HCT116 (cell line): ENCODE data around the gene PPARGC1A. TPM values are rescaled to one million over a fixed set of nuclear protein-coding genes. Genes with fewer than 3 reads are reported as not detected.

Experiments
- ATAC-seq: fragments of 200-7000 bp; cut with Tn5 transposase; 2 replicates; pipeline ENCODE4 v1.9.1; 2020; ENCODE audit warnings: mild to moderate bottlenecking, moderate library complexity
- BruUV-seq: library from RNA; stranded (reverse); fragments of 400-500 nt; replicated peaks from 2 replicates; lab custom pipeline; 2021; lab: Mats Ljungman, UMichigan
- CTCF ChIA-PET: fragments of 300-600 bp; sonication (Branson Sonifier 250); formaldehyde crosslinking; loops from one replicate; lab custom pipeline; 2021; ENCODE audit warnings: antibody characterized with exemption; lab: Charles Lee
- POLR2A ChIA-PET: fragments of 300-600, 350-600 bp; sonication (Branson Sonifier 250); formaldehyde crosslinking; loops from one replicate; lab custom pipeline; 2021; ENCODE audit warnings: antibody characterized with exemption; lab: Charles Lee
- RAD21 ChIA-PET, 2 experiments: fragments of 300-600 bp; sonication (Branson Sonifier 250); formaldehyde crosslinking; loops; one replicate each; lab custom pipeline; 2023; ENCODE audit warnings: low total read pairs in 2 of 2; ENCODE audit not compliant: uncharacterized antibody in 2 of 2, unreplicated experiment in 2 of 2, low non-redundant PET in 1 of 2; lab: Charles Lee
- DNase-seq: peaks from one replicate; pipeline ENCODE4 v3.0.0-alpha.2; 2010; ENCODE audit warnings: low read depth, low spot score
- H2AFZ ChIP-seq: fragments of 200-600 bp; shearing (Covaris generic), sonication (generic); 2 replicates; pipeline ENCODE4 v1.6.1; 2017; ENCODE audit warnings: low read depth, mixed run types, mixed read lengths, antibody characterized with exemption, low read length; ENCODE audit not compliant: poor library complexity, severe bottlenecking
- H3K27ac ChIP-seq: 2 replicates; pipeline ENCODE4 v1.5.1; 2012; ENCODE audit warnings: low read depth, low read length
- H3K27me3 ChIP-seq: fragments of 200-600 bp; sonication (generic); 2 replicates; pipeline ENCODE4 v1.6.1; 2016; ENCODE audit warnings: mixed run types, low read length, mixed read lengths; ENCODE audit not compliant: insufficient read depth
- H3K36me3 ChIP-seq, 2 experiments: fragments of 200-500 bp in 1 of 2; fragments of 200-600 bp in 1 of 2; sonication (Bioruptor generic) in 1 of 2; sonication (generic) in 1 of 2; 2 replicates each; pipeline versions ENCODE4 v1.5.1 to v1.6.1; 2014 to 2016; ENCODE audit warnings: low read length in 2 of 2, inconsistent platforms in 1 of 2, mixed read lengths in 1 of 2, mixed run types in 1 of 2; ENCODE audit not compliant: insufficient read depth in 2 of 2, control insufficient read depth in 1 of 2
- H3K4me1 ChIP-seq, 2 experiments: fragments of 200-600 bp in 1 of 2; sonication (generic) in 1 of 2; 2 replicates each; pipeline versions ENCODE4 v1.5.1 to v1.6.1; 2012 to 2017; ENCODE audit warnings: low read length in 2 of 2, inconsistent platforms in 1 of 2, mild to moderate bottlenecking in 1 of 2, mixed read lengths in 1 of 2, mixed run types in 1 of 2, moderate library complexity in 1 of 2; ENCODE audit not compliant: insufficient read depth in 2 of 2, control insufficient read depth in 1 of 2
- H3K4me2 ChIP-seq: fragments of 200-600 bp; sonication (generic); 2 replicates; pipeline ENCODE4 v1.6.1; 2017; ENCODE audit warnings: mixed run types, low read length, mixed read lengths
- H3K4me3 ChIP-seq, 2 experiments: fragments of 200-600 bp in 1 of 2; sonication (generic) in 1 of 2; replicated peaks in 1 of 2; 2 replicates each; pipeline ENCODE4 v1.5.1; 2011 to 2016; ENCODE audit warnings: low read length in 2 of 2, control low read depth in 1 of 2, low read depth in 1 of 2, mild to moderate bottlenecking in 1 of 2, mixed read lengths in 1 of 2, mixed run types in 1 of 2
- H3K79me2 ChIP-seq: fragments of 200-600 bp; sonication (generic); 2 replicates; pipeline ENCODE4 v1.6.1; 2017; ENCODE audit warnings: mild to moderate bottlenecking, mixed run types, low read length, moderate library complexity, mixed read lengths; ENCODE audit not compliant: insufficient read depth
- H3K9ac ChIP-seq: fragments of 200-600 bp; sonication (generic); 2 replicates; pipeline ENCODE4 v1.6.1; 2016; ENCODE audit warnings: low read length, mixed read lengths
- H3K9me2 ChIP-seq: fragments of 200-600 bp; sonication (generic), shearing (Covaris generic); 2 replicates; pipeline ENCODE4 v1.6.1; 2017; ENCODE audit warnings: mixed run types, mild to moderate bottlenecking, moderate library complexity; ENCODE audit not compliant: insufficient read depth
- H3K9me3 ChIP-seq, 2 experiments: fragments of 200-500 bp in 1 of 2; fragments of 200-600 bp in 1 of 2; sonication (Bioruptor generic) in 1 of 2; sonication (generic) in 1 of 2; 2 replicates each; pipeline ENCODE4 v1.6.1; 2014 to 2017; ENCODE audit warnings: low read length in 2 of 2, mixed read lengths in 2 of 2, inconsistent platforms in 1 of 2, low read depth in 1 of 2, mild to moderate bottlenecking in 1 of 2, mixed run types in 1 of 2, moderate library complexity in 1 of 2; ENCODE audit not compliant: control insufficient read depth in 1 of 2, insufficient read depth in 1 of 2
- H4K20me1 ChIP-seq: fragments of 200-600 bp; sonication (generic), shearing (Covaris generic); 2 replicates; pipeline ENCODE4 v1.6.1; 2017; ENCODE audit warnings: mixed run types, mild to moderate bottlenecking, moderate library complexity; ENCODE audit not compliant: insufficient read depth
- CTCF ChIP-seq, 3 experiments: fragments of 200-600 bp in 1 of 3; sonication (generic) in 1 of 3; IDR thresholded peaks in 2 of 3; conservative IDR thresholded peaks in 1 of 3; 2 replicates each; pipeline ENCODE4 v1.5.1; 2012 to 2017; ENCODE audit warnings: low read depth in 2 of 3, low read length in 2 of 3, antibody characterized with exemption in 1 of 3, borderline replicate concordance in 1 of 3, control low read depth in 1 of 3, mild to moderate bottlenecking in 1 of 3, mixed read lengths in 1 of 3, mixed run types in 1 of 3, moderate library complexity in 1 of 3; ENCODE audit not compliant: insufficient read depth in 1 of 3
- EZH2phosphoT487 ChIP-seq: fragments of 200-600 bp; IDR thresholded peaks from 2 replicates; pipeline ENCODE4 v1.6.1; 2018; ENCODE audit warnings: antibody characterized with exemption, borderline replicate concordance
- POLR2A ChIP-seq: IDR thresholded peaks from 2 replicates; pipeline ENCODE4 v1.7.0; 2011; ENCODE audit warnings: borderline replicate concordance; ENCODE audit not compliant: insufficient read depth, insufficient read length; ENCODE audit errors: extremely low read depth
- POLR2AphosphoS5 ChIP-seq: IDR thresholded peaks from 2 replicates; pipeline ENCODE4 v1.6.1; 2011; ENCODE audit warnings: mild to moderate bottlenecking, low read depth, low read length, moderate library complexity
- RAD21 ChIP-seq: IDR thresholded peaks from 2 replicates; pipeline ENCODE4 v1.6.1; 2012; ENCODE audit warnings: low read depth, mild to moderate bottlenecking
- SRF ChIP-seq: IDR thresholded peaks from 2 replicates; pipeline ENCODE4 v1.6.1; 2012; ENCODE audit warnings: low read depth
- TCF7L2 ChIP-seq: IDR thresholded peaks from 2 replicates; pipeline ENCODE4 v1.7.0; 2011; ENCODE audit warnings: borderline replicate concordance, inconsistent platforms; ENCODE audit not compliant: insufficient read depth, insufficient read length; ENCODE audit errors: extremely low read depth
- YY1 ChIP-seq: IDR thresholded peaks from 2 replicates; pipeline ENCODE4 v1.6.1; 2011; ENCODE audit warnings: low read length, low read depth, moderate library complexity, mild to moderate bottlenecking; ENCODE audit not compliant: insufficient replicate concordance; ENCODE audit errors: extremely low read depth
- intact Hi-C: fragments of 100-400 bp; cut with micrococcal nuclease; formaldehyde crosslinking; loops from 2 replicates; pipeline ENCODE4 v1.10.0; 2022
- total RNA-seq: library from RNA; stranded (reverse); gene quantifications from one replicate; pipeline ENCODE4 v1.2.1, GENCODE V29; 2021; ENCODE audit not compliant: unreplicated experiment

The PPARGC1A gene
- total RNA-seq, 1 experiment from 2014 or later: not detected

DNA sequence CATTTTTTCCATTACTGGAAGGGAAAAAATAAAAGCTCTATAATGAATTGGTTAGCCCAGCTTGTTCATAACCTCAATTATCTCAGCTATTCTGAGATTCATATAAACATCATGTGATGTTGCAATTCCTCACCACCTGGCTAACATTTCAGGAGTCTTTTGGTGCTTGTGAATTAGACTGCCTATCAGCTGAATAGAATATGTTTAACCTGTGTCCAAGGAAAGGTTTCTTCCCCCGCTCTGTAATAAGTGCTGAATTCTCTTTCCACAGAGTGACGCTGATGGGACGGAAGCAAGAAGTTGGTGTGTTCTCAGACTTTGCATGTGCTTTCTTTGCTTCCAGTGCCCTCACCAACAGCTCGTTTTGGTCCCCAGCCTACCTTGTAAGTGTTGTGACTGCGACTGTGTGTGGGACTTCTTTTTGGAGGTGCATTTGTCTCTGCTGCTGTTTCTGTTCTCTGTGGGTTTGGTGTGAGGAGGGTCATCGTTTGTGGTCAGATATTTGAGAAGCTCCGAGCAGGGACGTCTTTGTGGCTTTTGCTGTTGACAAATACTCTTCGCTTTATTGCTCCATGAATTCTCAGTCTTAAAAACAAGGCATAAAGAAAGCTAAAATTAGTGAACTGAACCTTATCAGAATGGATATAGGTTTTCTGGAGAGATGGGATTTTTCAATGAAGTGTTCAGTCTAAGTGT lies 61.7 kb downstream of the PPARGC1A start:
- no TSS peak for BruUV-seq
- TF ChIP-seq RAD21 (no peak), SRF (no peak), POLR2AphosphoS5 (no peak), POLR2A (no peak), TCF7L2 (no peak), EZH2phosphoT487 (no peak), YY1 (no peak), CTCF (IDR thresholded peaks at IDR 0.05 in 2 of 3, conservative IDR thresholded peaks at IDR 0.05 in 1 of 3; ENCODE audit: borderline replicate concordance in 1 of 3, insufficient read depth in 1 of 3, low read depth in 2 of 3, low read length in 2 of 3) (no peak)
- no peak for ATAC-seq
- CTCF ChIA-PET: no interaction called here
- H3K27me3 ChIP-seq: no peaks in the 10 kb centered on the region
- no peak overlapping the region for H3K9ac ChIP-seq
- no peaks in the 10 kb centered on the region for H3K4me1 ChIP-seq
- RAD21 ChIA-PET: no interaction called here
- POLR2A ChIA-PET: no interaction called here
- no peaks in the 10 kb centered on the region for H3K36me3 ChIP-seq
- no peak for DNase-seq
- no peak overlapping the region for H3K4me3 ChIP-seq
- no peaks in the 10 kb centered on the region for H4K20me1 ChIP-seq
- H3K4me2 ChIP-seq: no peak overlapping the region
- intact Hi-C loops: no loop called here
- no peaks in the 10 kb centered on the region for H3K9me2 ChIP-seq
- H2AFZ ChIP-seq: no peak overlapping the region
- peaks cover 7 to 8% of the 10 kb centered on the region in 2 experiments; a peak in 2 of 4 replicates for H3K9me3 ChIP-seq
- no peak overlapping the region for H3K27ac ChIP-seq
- no peaks in the 10 kb centered on the region for H3K79me2 ChIP-seq
